NCI-H345 treated with DMSO at 0.1 percent for 48 hours (cell line): ENCODE results near the gene PIK3C3.

Experiments
- DNase-seq: peaks from one replicate; lab custom pipeline; 2025; ENCODE audit not compliant: unreplicated experiment; lab: John Stamatoyannopoulos, UW

PIK3C3 gene

GRCh38 chr18:41954827-41955613 is at the start of gene PIK3C3:
Gene PIK3C3 (plus strand): TSS chr18:41955234. CDS start chr18:41955292, 58 bp downstream.
- DNase-seq: peak; percentile 91

- no peak for DNase-seq
Measured at GRCh38 chr18:41905786-41906527, 49.1 kb upstream of the PIK3C3 start.

- peak; percentile 40 for DNase-seq
Measured at GRCh38 chr18:41906528-41907146, 48.4 kb upstream of the PIK3C3 start.

GRCh38 chr18:41917181-41917580 is 37.9 kb upstream of the PIK3C3 start:
- DNase-seq: no peak

GRCh38 chr18:41921770-41922169 is 33.3 kb upstream of the PIK3C3 start:
- no peak for DNase-seq

- DNase-seq: no peak
Measured at GRCh38 chr18:41922176-41922575, 32.9 kb upstream of the PIK3C3 start.

GRCh38 chr18:41922841-41923240 is 32.2 kb upstream of the PIK3C3 start:
- no peak for DNase-seq

GRCh38 chr18:41923446-41923845 is 31.6 kb upstream of the PIK3C3 start:
- no peak for DNase-seq

- DNase-seq: no peak
Measured at GRCh38 chr18:41928581-41928980, 26.5 kb upstream of the PIK3C3 start.

- no peak for DNase-seq
Measured at GRCh38 chr18:41932899-41933298, 22.1 kb upstream of the PIK3C3 start.

- no peak for DNase-seq
Measured at GRCh38 chr18:41933778-41934177, 21.3 kb upstream of the PIK3C3 start.

GRCh38 chr18:41936471-41937134 is 18.4 kb upstream of the PIK3C3 start:
- DNase-seq: no peak

GRCh38 chr18:41938445-41938844 is 16.6 kb upstream of the PIK3C3 start:
- no peak for DNase-seq

GRCh38 chr18:41939326-41939725 is 15.7 kb upstream of the PIK3C3 start:
- no peak for DNase-seq

GRCh38 chr18:41940506-41941215 is 14.4 kb upstream of the PIK3C3 start:
- no peak for DNase-seq

- DNase-seq: no peak
Measured at GRCh38 chr18:41942254-41942653, 12.8 kb upstream of the PIK3C3 start.

GRCh38 chr18:41948544-41949110 is 6.4 kb upstream of the PIK3C3 start:
- no peak for DNase-seq

GRCh38 chr18:41949206-41949920 is 5.7 kb upstream of the PIK3C3 start:
- no peak for DNase-seq

- DNase-seq: no peak
Measured at GRCh38 chr18:41955688-41956087, 654 bp downstream of the PIK3C3 start.

GRCh38 chr18:41959045-41959444 is 4.0 kb downstream of the PIK3C3 start:
- no peak for DNase-seq
